Small intestine (tissue), 16 donors: ENCODE data around the gene PIANP. TPM values are rescaled to one million over a fixed set of nuclear protein-coding genes. Genes with fewer than 3 reads are reported as not detected.
"Not testable (repeated sequence)": the region's sequence is repeated elsewhere in the genome, so short reads cannot be mapped to it uniquely, and the experiment has no call there.

Source experiments
- DNase-seq, 2 donors: peaks; one replicate each; pipeline versions ENCODE4 v3.0.0 to v3.0.0-alpha.2; 2013
- FAIRE-seq: peaks from 2 replicates; lab custom pipeline; 2012; peaks lifted over from hg19 to GRCh38; lab: Jason Lieb, UNC
- H3K27ac ChIP-seq, 3 donors: one replicate each; pipeline ENCODE4 v1.5.1; 2013; ENCODE audit warnings: low read length in 2 of 3, mild to moderate bottlenecking in 2 of 3, control low read depth in 1 of 3, inconsistent platforms in 1 of 3, low read depth in 1 of 3, moderate library complexity in 1 of 3
- H3K27me3 ChIP-seq, 3 donors: one replicate each; pipeline ENCODE4 v1.6.1; 2013; ENCODE audit warnings: low read length in 3 of 3, inconsistent platforms in 1 of 3; ENCODE audit not compliant: control insufficient read depth in 3 of 3, insufficient read depth in 3 of 3
- H3K36me3 ChIP-seq, 3 donors: one replicate each; pipeline ENCODE4 v1.6.1; 2013; ENCODE audit warnings: low read length in 3 of 3, inconsistent platforms in 1 of 3, low read depth in 1 of 3, mild to moderate bottlenecking in 1 of 3, moderate library complexity in 1 of 3; ENCODE audit not compliant: control insufficient read depth in 3 of 3, insufficient read depth in 2 of 3
- H3K4me1 ChIP-seq, 3 donors: one replicate each; pipeline ENCODE4 v1.6.1; 2013; ENCODE audit warnings: low read length in 2 of 3, inconsistent platforms in 1 of 3, low read depth in 1 of 3, mild to moderate bottlenecking in 1 of 3, moderate library complexity in 1 of 3; ENCODE audit not compliant: control insufficient read depth in 3 of 3, insufficient read depth in 2 of 3
- H3K4me3 ChIP-seq, 3 donors: one replicate each; pipeline ENCODE4 v1.5.1; 2013; ENCODE audit warnings: low read length in 3 of 3, control low read depth in 1 of 3, inconsistent platforms in 1 of 3, low read depth in 1 of 3, mild to moderate bottlenecking in 1 of 3, moderate library complexity in 1 of 3
- H3K9me3 ChIP-seq, 2 donors: one replicate each; pipeline ENCODE4 v1.6.1; 2013; ENCODE audit warnings: low read depth in 1 of 2, low read length in 1 of 2; ENCODE audit not compliant: control insufficient read depth in 2 of 2, insufficient read depth in 1 of 2
- WGBS, 3 donors: extraction: QIAGEN DNeasy Blood & Tissue Kit; methylation state at CpG; one replicate each; pipeline ENCODE4 v1.1.7; 2013; 5-methylcytosine and 5-hydroxymethylcytosine counted together
- long read RNA-seq, 10 donors: transcript quantifications; one replicate each; lab custom pipeline, GENCODE V29; 2026
- polyA plus RNA-seq, 4 donors: library from polyadenylated mRNA; stranded (reverse) in 3 of 4; unstranded in 1 of 4; fragments of 200-250 nt in 3 of 4; fragments of 120-200 nt in 1 of 4; gene quantifications; one replicate each; pipeline versions ENCODE4 v1.2.1 to v1.2.3, GENCODE V29; 2013
- donor health status: healthy with polysubstance abuse.
- donor health status: control.
- donor health status: control.
- donor health status: Bipolar disorder and iron deficiency.
- donor health status: healthy.

Gene PIANP, protein sequence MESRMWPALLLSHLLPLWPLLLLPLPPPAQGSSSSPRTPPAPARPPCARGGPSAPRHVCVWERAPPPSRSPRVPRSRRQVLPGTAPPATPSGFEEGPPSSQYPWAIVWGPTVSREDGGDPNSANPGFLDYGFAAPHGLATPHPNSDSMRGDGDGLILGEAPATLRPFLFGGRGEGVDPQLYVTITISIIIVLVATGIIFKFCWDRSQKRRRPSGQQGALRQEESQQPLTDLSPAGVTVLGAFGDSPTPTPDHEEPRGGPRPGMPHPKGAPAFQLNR
- 1 to 10 TPM in 2 of 4 donors, not detected in 2; 1.7 to 3.4 TPM for polyA plus RNA-seq
- long read RNA-seq, donor 1, partial matches to known transcripts: 6 of 6 reads
- long read RNA-seq, donor 1, other reads (novel, unspliced or antisense): 0 of 6 reads
- long read RNA-seq, donor 2, partial matches to known transcripts: 0 of 1 reads
- long read RNA-seq, donor 2, other reads (novel, unspliced or antisense): 0 of 1 reads
- long read RNA-seq, donor 3, partial matches to known transcripts: 0 of 1 reads
- long read RNA-seq, donor 3, other reads (novel, unspliced or antisense): 0 of 1 reads
- long read RNA-seq, donor 4: 0 reads
- long read RNA-seq, donor 5: 0 reads
- long read RNA-seq, donor 6: 0 reads
- long read RNA-seq, donor 7: 0 reads
- long read RNA-seq, donor 8: 0 reads
- long read RNA-seq, donor 9: 0 reads
- long read RNA-seq, donor 10, partial matches to known transcripts: 0 of 2 reads
- long read RNA-seq, donor 10, other reads (novel, unspliced or antisense): 0 of 2 reads

DNA sequence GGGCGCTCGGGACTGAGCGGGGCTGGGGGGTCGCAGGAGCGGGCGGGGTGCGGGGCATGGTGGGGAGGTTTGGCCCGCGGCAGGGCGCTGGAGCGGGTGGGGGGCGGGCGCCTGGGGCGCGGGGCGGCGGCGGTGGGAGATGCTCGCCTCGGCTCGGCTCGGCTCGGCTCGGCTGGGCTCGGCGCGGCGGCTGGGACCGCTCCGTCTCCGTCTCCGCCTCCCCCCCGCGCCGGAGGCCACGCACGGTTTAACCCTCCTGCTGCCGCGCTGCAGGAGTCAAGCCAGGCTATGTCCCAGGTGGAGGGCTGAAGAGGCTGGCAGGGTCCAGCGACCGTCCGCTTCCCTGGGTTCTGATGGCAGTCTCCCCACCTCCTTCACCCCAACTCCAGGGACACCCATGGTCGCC lies at the start of gene PIANP:
Gene PIANP (minus strand): TSS at position 170 of the 406 bp plus-strand sequence. CDS start 2,754 bp downstream, outside the sequence.
- 0 to 4% (median 0%) methylated on average over 16 to 43 of the region's 43 CpGs for WGBS, 3 donors
- FAIRE-seq (no peak), DNase-seq (peak in 1 of 2 donors; percentile 71)
- Histone ChIP-seq H3K9me3 (no peaks in the 10 kb centered on the region), H3K27me3 (peaks cover 4 to 78% (median 20%) of the 10 kb centered on the region in 3 donors), H3K4me3 (peak within 1 kb of the TSS; percentile 37 to 40 (median 39)), H3K27ac (no peak within 1 kb of the TSS), H3K4me1 (peaks cover 0 to 5% (median 0%) of the 10 kb centered on the region in 3 donors), H3K36me3 (no peaks in the 10 kb centered on the region)

DNA sequence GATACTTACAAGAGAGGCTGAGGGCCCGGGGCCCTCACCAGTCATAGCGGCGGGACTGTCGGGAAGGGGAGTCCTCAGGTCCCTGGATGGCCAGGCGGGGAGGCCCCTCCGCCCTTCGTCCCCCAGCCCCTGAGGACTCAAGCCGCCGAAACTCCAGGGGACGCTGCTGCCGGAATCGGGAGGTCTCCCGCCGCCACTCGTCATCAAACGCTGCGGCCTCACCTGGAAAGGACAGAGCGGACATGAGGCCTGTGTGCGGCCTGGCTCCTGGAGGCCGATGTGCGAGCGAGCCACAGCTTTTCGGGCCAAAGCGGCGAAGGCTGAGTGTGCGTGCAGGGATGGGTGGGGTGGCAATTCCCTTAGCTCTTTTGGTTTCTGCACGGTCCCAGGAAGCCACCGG lies 48.1 kb upstream of the PIANP start:
- 95 to 98% (median 96%) methylated on average over 28 of the region's 28 CpGs for WGBS, 3 donors

DNA sequence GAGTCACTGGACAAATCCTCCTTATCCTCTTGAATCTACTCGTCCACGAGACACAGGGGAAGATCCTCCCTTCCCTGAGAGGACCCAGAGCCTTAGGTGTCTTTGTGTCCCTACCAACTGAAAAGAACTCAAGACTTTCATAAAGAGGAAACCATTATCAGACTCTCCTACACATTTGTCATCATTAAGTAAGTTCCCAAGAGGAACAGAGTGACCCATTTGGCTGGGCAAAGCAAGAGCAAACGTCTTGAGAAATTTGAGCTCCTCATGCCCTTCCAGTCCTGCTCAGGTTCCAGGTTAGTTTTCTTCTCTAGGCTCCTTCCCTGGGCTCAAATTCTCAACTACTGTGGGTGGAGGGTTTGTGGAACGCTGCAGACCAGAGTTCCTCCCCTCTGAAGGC lies 46.6 kb upstream of the PIANP start:
- FAIRE-seq (no peak), DNase-seq (no peak)
- H3K27ac ChIP-seq: no peak overlapping the region
- H3K27me3 ChIP-seq: no peaks in the 10 kb centered on the region
- peaks cover 0 to 6% (median 6%) of the 10 kb centered on the region in 3 donors for H3K4me1 ChIP-seq
- 74 to 80% (median 79%) methylated on average over 4 of the region's 4 CpGs for WGBS, 3 donors
- H3K36me3 ChIP-seq: peaks cover 7 to 74% (median 29%) of the 10 kb centered on the region in 3 donors
- H3K9me3 ChIP-seq: no peaks in the 10 kb centered on the region
- H3K4me3 ChIP-seq: no peak overlapping the region

More for the DNA sequence above, 48.1 kb upstream of the PIANP start:
- Histone ChIP-seq H3K27me3 (no peaks in the 10 kb centered on the region), H3K4me3 (no peak overlapping the region), H3K27ac (no peak overlapping the region), H3K9me3 (no peaks in the 10 kb centered on the region), H3K36me3 (peaks cover 7 to 74% (median 29%) of the 10 kb centered on the region in 3 donors), H3K4me1 (peaks cover 0 to 8% (median 8%) of the 10 kb centered on the region in 3 donors)
- FAIRE-seq (no peak), DNase-seq (no peak)

DNA sequence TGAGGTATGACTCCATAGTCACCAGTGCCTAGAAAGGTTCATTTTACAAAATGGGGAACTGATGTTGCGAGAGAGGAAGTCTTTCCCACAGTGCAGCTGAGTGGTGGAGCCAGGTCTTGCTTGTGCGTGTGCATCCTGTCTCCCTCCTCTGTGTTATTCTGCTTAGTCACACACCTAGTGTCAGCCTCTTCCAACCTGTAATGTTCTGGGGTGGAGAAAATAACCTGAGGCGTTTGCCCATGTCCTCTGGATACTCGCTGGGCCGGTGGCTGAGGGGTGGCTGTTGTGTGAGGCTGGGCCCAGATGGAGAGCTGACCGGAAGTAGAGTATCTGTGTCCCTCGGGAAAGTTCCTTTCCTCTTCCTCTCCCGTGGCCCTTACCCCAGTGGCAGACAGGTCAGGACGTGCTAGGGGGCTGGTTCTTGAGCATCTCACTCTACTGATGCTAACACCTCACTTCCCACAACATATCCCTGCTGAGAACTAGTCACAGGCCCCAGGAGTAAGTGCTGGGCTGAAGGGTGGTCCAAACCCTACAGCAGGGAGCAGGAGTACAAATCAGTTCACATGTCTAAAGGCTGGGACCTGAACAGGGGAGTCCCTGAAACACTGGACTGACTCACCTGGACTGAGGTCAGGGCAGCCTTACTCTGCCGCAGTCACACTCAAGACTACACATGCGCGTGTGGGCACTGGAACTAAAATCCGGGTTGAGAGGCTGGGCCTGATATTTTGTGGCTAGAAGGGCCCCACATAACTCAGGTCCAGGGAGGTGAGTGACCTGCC lies 45.3 kb upstream of the PIANP start:
- H3K27me3 ChIP-seq: no peaks in the 10 kb centered on the region
- H3K4me3 ChIP-seq: no peak overlapping the region
- H3K4me1 ChIP-seq: no peaks in the 10 kb centered on the region
- no peaks in the 10 kb centered on the region for H3K9me3 ChIP-seq
- peaks cover 5 to 61% (median 29%) of the 10 kb centered on the region in 3 donors for H3K36me3 ChIP-seq
- DNase-seq: no peak
- FAIRE-seq: no peak
- H3K27ac ChIP-seq: peak overlapping the region in 1 of 3 donors; percentile 56
- WGBS, 3 donors: 62 to 80% (median 78%) methylated on average over 12 to 13 of the region's 13 CpGs

DNA sequence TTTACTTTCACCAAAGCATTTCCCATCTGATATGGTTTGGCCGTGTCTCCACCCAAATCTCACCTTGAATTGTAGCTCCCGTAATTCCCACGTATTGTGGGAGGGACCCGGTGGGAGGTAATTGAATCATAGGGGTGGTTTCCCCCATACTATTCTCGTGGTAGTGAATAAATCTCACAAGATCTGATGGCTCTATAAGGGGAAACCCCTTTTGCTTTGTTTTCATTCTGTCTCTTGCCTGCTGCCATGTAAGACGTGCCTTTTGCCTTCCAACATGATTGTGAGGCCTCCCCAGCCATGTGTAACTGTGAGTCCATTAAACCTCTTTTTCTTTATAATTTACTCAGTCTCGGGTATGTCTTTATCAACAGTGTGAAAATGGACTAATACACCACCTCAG lies 42.7 kb upstream of the PIANP start:
- DNase-seq, FAIRE-seq, H3K27me3 ChIP-seq, H3K27ac ChIP-seq, H3K9me3 ChIP-seq, H3K4me3 ChIP-seq, H3K4me1 ChIP-seq: not testable (repeated sequence)
- H3K36me3 ChIP-seq: peaks cover 0 to 38% (median 8%) of the 10 kb centered on the region in 3 donors
- 36 to 62% (median 43%) methylated on average over 7 of the region's 7 CpGs for WGBS, 3 donors

DNA sequence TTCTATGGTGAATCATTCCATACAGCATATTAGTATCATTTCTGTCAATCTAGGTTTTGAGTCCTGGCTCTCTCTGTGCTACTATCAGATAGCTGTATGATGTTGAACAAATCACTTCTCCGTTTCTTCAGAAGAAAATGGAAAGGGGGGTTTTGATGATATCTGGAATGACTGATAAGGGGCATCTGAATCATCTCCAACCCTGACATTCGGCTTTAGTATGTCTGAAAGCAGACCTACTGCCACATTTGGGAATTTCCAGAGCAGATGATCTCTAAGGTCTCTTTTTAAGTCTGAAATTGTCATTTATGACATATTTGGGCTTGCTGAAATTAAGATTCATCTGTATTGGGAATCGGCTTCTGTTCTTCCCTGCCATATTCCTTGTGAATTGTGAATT lies 42.2 kb upstream of the PIANP start:
- Histone ChIP-seq H3K36me3 (peaks cover 0 to 33% (median 4%) of the 10 kb centered on the region in 3 donors), H3K27ac (no peak overlapping the region), H3K27me3 (no peaks in the 10 kb centered on the region), H3K9me3 (no peaks in the 10 kb centered on the region), H3K4me1 (no peaks in the 10 kb centered on the region), H3K4me3 (no peak overlapping the region)
- no peak for FAIRE-seq
- WGBS, 3 donors: 63 to 76% (median 66%) methylated on average over 3 of the region's 3 CpGs
- DNase-seq: no peak

DNA sequence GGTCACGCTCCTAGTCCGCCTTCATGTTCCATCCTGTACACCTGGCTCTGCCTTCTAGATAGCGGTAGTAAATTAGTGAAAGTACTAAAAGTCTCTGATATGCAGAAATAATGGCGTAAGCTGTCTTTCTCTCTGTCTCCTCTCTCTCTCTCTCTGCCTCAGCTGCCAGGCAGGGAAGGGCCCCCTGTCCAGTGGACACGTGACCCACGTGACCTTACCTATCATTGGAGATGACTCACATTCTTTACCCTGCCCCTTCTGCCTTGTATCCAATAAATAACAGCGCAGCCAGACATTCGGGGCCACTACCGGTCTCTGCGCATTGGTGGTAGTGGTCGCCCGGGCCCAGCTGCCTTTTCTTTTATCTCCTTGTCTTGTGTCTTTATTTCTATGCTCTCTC lies 41.5 kb upstream of the PIANP start:
- not testable (repeated sequence) for H3K9me3 ChIP-seq, DNase-seq, H3K27me3 ChIP-seq, FAIRE-seq, H3K4me1 ChIP-seq, H3K4me3 ChIP-seq, H3K27ac ChIP-seq
- 68 to 93% (median 89%) methylated on average over 8 to 12 of the region's 12 CpGs for WGBS, 3 donors
- peaks cover 0 to 26% (median 0%) of the 10 kb centered on the region in 3 donors for H3K36me3 ChIP-seq

DNA sequence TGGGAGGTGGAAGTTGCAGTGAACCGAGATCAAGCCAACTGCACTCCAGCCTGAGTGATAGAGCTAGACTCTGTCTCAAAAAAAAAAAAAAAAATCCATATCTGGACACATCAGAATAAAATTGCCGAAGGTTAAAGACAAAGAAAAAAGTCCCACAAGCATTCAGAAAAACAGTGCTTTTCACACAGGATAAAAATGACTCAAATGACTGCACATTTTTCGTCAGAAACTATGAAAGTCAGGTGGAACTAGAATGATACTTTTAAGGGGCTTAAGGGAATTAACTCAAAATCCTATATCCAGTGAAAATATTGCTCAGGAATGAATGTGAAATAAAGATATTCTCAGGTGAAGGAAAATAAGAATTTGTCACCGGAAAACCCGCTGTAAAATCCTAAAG lies 36.1 kb upstream of the PIANP start:
- peaks cover 0 to 15% (median 0%) of the 10 kb centered on the region in 3 donors for H3K36me3 ChIP-seq
- H3K27ac ChIP-seq: no peak overlapping the region
- no peak overlapping the region for H3K4me3 ChIP-seq
- H3K4me1 ChIP-seq: peaks cover 0 to 10% (median 2%) of the 10 kb centered on the region in 3 donors
- FAIRE-seq: no peak
- no peaks in the 10 kb centered on the region for H3K27me3 ChIP-seq
- WGBS, 3 donors: 91 to 97% (median 93%) methylated on average over 5 of the region's 5 CpGs
- H3K9me3 ChIP-seq: no peaks in the 10 kb centered on the region
- no peak for DNase-seq
